Kidney epithelial cell (primary cell): Measurements from ENCODE around the gene CLIC4. TPM values are rescaled to one million over a fixed set of nuclear protein-coding genes. Genes with fewer than 3 reads are reported as not detected.

Experiments
- DNase-seq: peaks from one replicate; pipeline ENCODE4 v3.0.0-alpha.2; 2010; ENCODE audit warnings: low read depth
- H3K27me3 ChIP-seq: 2 replicates; pipeline ENCODE4 v1.6.0; 2011; ENCODE audit warnings: low read length; ENCODE audit not compliant: control insufficient read depth, insufficient read depth
- H3K36me3 ChIP-seq: 2 replicates; pipeline ENCODE4 v1.5.1; 2011; ENCODE audit warnings: low read length; ENCODE audit not compliant: control insufficient read depth, insufficient read depth
- H3K4me3 ChIP-seq: 2 replicates; pipeline ENCODE4 v1.5.1; 2011; ENCODE audit warnings: low read depth, mild to moderate bottlenecking, control low read depth, low read length
- total RNA-seq: library from RNA; depleted of rRNA; stranded (reverse); fragments of >200 nt; gene quantifications from 2 replicates; pipeline ENCODE4 v1.2.3, GENCODE V29; 2015
- TF ChIP-seq, protein P1 (sequence below): IDR thresholded peaks from 2 replicates; pipeline ENCODE4 v1.5.1; 2011; ENCODE audit warnings: mild to moderate bottlenecking, moderate library complexity, low read length, control low read depth, inconsistent platforms; ENCODE audit not compliant: insufficient read depth, poor library complexity, severe bottlenecking

CLIC4 gene
- total RNA-seq, 1 donor from 2014 or later, result 224 TPM

DNA sequence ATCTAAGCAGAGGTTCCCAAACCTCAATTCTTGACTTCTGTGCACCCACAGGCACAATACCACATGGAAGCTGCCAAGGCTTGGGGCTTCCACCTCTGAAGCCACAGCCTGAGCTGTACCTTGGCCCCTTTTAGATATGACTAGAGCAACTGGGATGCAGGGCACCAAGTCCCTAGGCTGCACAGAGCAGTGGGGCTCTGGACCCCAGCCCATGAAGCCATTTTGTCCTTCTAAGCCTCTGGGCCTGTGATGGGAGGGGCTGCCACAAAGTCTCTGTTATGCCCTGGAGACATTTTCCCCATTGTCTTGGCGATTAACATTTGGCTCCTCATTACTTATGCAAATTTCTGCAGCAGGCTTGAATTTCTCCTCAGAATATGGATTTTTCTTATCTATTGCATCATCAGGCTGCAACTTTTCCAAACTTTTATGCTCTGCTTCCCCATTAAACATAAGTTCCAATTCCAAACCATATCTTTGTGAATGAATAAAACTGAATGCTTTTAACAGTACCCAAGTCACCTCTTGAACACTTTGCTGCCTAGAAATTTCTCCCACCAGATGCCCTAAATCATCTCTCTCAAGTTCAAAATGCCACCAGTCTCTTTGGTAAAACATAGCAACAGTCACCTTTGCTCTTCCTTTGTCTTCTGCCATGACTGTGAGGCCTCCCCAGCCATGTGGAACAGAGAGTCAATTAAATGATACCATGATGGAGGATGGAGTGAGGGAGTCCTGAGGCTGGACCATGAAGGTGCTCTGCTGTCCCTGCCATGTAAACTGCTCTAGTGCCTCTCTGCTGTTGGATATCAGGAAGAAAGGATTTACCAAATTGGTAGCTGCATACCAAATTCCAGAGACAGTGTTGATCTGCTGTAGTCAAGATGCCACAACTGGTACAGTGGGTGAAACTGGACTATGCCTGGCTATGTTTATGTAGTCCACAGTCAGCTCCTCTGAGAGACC lies 147.2 kb downstream of the CLIC4 start:
- Histone ChIP-seq H3K4me3 (no peak overlapping the region), H3K36me3 (no peaks in the 10 kb centered on the region), H3K27me3 (peaks cover 6% of the 10 kb centered on the region)
- TF ChIP-seq, protein P1, sequence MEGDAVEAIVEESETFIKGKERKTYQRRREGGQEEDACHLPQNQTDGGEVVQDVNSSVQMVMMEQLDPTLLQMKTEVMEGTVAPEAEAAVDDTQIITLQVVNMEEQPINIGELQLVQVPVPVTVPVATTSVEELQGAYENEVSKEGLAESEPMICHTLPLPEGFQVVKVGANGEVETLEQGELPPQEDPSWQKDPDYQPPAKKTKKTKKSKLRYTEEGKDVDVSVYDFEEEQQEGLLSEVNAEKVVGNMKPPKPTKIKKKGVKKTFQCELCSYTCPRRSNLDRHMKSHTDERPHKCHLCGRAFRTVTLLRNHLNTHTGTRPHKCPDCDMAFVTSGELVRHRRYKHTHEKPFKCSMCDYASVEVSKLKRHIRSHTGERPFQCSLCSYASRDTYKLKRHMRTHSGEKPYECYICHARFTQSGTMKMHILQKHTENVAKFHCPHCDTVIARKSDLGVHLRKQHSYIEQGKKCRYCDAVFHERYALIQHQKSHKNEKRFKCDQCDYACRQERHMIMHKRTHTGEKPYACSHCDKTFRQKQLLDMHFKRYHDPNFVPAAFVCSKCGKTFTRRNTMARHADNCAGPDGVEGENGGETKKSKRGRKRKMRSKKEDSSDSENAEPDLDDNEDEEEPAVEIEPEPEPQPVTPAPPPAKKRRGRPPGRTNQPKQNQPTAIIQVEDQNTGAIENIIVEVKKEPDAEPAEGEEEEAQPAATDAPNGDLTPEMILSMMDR, result no peak
- DNase-seq, result no peak

DNA sequence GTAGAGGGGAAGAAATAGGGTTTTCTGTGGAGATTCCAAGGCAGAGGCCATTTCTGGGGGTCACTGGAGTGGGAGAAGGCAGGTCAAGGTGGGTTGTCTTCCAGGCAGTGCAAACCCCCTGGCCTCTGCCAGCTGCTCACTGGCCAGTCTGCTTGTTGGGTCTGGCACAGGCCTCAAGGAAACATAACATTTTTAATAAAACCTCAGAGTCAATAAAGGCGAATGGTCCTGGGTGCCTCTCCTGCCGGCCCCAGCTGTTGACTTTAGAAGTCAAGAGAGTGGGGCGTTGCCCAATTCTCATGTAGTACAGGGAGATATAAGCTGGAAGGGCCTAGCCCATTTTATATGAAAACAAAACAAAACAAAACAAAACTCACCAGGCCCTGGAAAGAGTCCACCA lies 148.2 kb downstream of the CLIC4 start:
- no peaks in the 10 kb centered on the region for H3K36me3 ChIP-seq
- TF ChIP-seq, protein P1, result no peak
- no peak for DNase-seq
- H3K4me3 ChIP-seq, result no peak overlapping the region
- H3K27me3 ChIP-seq, result peaks cover 11% of the 10 kb centered on the region

Other genes with a start within 250 kb of the CLIC4 start
- 20.3 and 24.4 TPM in 2 replicates for gene RCAN3, start 242.6 kb upstream of the CLIC4 start, total RNA-seq
- gene NCMAP, start 189.4 kb upstream of the CLIC4 start, total RNA-seq, result 1.2 and 1.5 TPM in 2 replicates
- 58.4 and 71.1 TPM in 2 replicates for gene SRRM1, start 102.1 kb upstream of the CLIC4 start, total RNA-seq
- gene RUNX3, start 184.8 kb downstream of the CLIC4 start, total RNA-seq, result 0.38 and 0.82 TPM in 2 replicates